Fibroblast of the conjunctiva (primary cell): ENCODE results near the gene UBALD2.

Source experiments
- DNase-seq: peaks from one replicate; pipeline ENCODE4 v3.0.0-alpha.2; 2010; ENCODE audit warnings: low read depth

Gene UBALD2

GRCh38 chr17:76318586-76318985 is 53.4 kb downstream of the UBALD2 start:
- DNase-seq = no peak
